Measurements from ENCODE around the gene WNK2. TPM values are rescaled to one million over a fixed set of nuclear protein-coding genes. Genes with fewer than 3 reads are reported as not detected.
"Not testable (repeated sequence)": the region's sequence is repeated elsewhere in the genome, so short reads cannot be mapped to it uniquely, and the experiment has no call there.

Gene WNK2
- total RNA-seq, 1 experiment from 2014 or later = 0.07 TPM

- no peak overlapping the region for H3K27ac Mint-ChIP-seq (ENCODE audit: low read depth, unreplicated experiment)
- no peaks in the 10 kb centered on the region for H3K27me3 Mint-ChIP-seq (ENCODE audit: insufficient read depth, unreplicated experiment)
- H3K4me3 Mint-ChIP-seq (ENCODE audit: unreplicated experiment) = no peak overlapping the region
- intact Hi-C loops (cut with micrococcal nuclease) = no loop called here
- no peaks in the 10 kb centered on the region for H3K9me3 Mint-ChIP-seq (ENCODE audit: unreplicated experiment)
- ChIA-PET CTCF (no interaction called here), POLR2A (no interaction called here)
- no peak for TF ChIP-seq CTCF (IDR thresholded peaks at IDR 0.05; ENCODE audit: unreplicated experiment)
- peak; percentile 20 for DNase-seq (ENCODE audit: unreplicated experiment)
- H3K4me1 Mint-ChIP-seq (ENCODE audit: insufficient read depth, unreplicated experiment) = peaks cover 5% of the 10 kb centered on the region
- H3K36me3 Mint-ChIP-seq (ENCODE audit: insufficient read depth, unreplicated experiment) = no peaks in the 10 kb centered on the region
- BruUV-seq (replicated peaks) = no TSS peak
These were observed 170.5 kb downstream of the WNK2 start for GRCh38 chr9:93354451-93354850.

- CTCF ChIA-PET = interaction anchor here (0.6 kb wide), 1 partner anchor 1402 kb away, joined by 3 read pairs; no protein-coding TSS in a partner anchor
- Mint-ChIP-seq H3K27me3 (ENCODE audit: insufficient read depth, unreplicated experiment) (no peaks in the 10 kb centered on the region), H3K4me1 (ENCODE audit: insufficient read depth, unreplicated experiment) (peaks cover 5% of the 10 kb centered on the region), H3K36me3 (ENCODE audit: insufficient read depth, unreplicated experiment) (no peaks in the 10 kb centered on the region), H3K9me3 (ENCODE audit: unreplicated experiment) (no peaks in the 10 kb centered on the region), H3K27ac (ENCODE audit: low read depth, unreplicated experiment) (no peak overlapping the region), H3K4me3 (ENCODE audit: unreplicated experiment) (no peak overlapping the region)
- no peak for TF ChIP-seq CTCF (IDR thresholded peaks at IDR 0.05; ENCODE audit: unreplicated experiment)
- intact Hi-C loops (cut with micrococcal nuclease) = no loop called here
- POLR2A ChIA-PET = no interaction called here
- no peak for DNase-seq (ENCODE audit: unreplicated experiment)
- BruUV-seq (replicated peaks) = no TSS peak
These were observed 171.9 kb downstream of the WNK2 start for GRCh38 chr9:93355827-93356226.

GRCh38 chr9:93357649-93358048 is 173.7 kb downstream of the WNK2 start:
- no peak overlapping the region for H3K27ac Mint-ChIP-seq (ENCODE audit: low read depth, unreplicated experiment)
- H3K9me3 Mint-ChIP-seq (ENCODE audit: unreplicated experiment) = no peaks in the 10 kb centered on the region
- BruUV-seq (replicated peaks) = no TSS peak
- CTCF ChIA-PET = no interaction called here
- no peak overlapping the region for H3K4me3 Mint-ChIP-seq (ENCODE audit: unreplicated experiment)
- POLR2A ChIA-PET = interaction anchor here (1.2 kb wide), 1 partner anchor 356 kb away, joined by 3 read pairs; no protein-coding TSS in a partner anchor
- intact Hi-C loops (cut with micrococcal nuclease) = no loop called here
- no peaks in the 10 kb centered on the region for H3K27me3 Mint-ChIP-seq (ENCODE audit: insufficient read depth, unreplicated experiment)
- H3K4me1 Mint-ChIP-seq (ENCODE audit: insufficient read depth, unreplicated experiment) = peaks cover 5% of the 10 kb centered on the region
- TF ChIP-seq CTCF (IDR thresholded peaks at IDR 0.05; ENCODE audit: unreplicated experiment) = no peak
- DNase-seq (ENCODE audit: unreplicated experiment) = no peak
- H3K36me3 Mint-ChIP-seq (ENCODE audit: insufficient read depth, unreplicated experiment) = no peaks in the 10 kb centered on the region

GRCh38 chr9:93359907-93360306 is 176.0 kb downstream of the WNK2 start:
- H3K9me3 Mint-ChIP-seq (ENCODE audit: unreplicated experiment); H3K4me3 Mint-ChIP-seq (ENCODE audit: unreplicated experiment); CTCF ChIA-PET; POLR2A ChIA-PET; H3K27me3 Mint-ChIP-seq (ENCODE audit: insufficient read depth, unreplicated experiment); H3K4me1 Mint-ChIP-seq (ENCODE audit: insufficient read depth, unreplicated experiment); DNase-seq (ENCODE audit: unreplicated experiment); H3K27ac Mint-ChIP-seq (ENCODE audit: low read depth, unreplicated experiment); BruUV-seq (replicated peaks); intact Hi-C loops (cut with micrococcal nuclease); H3K36me3 Mint-ChIP-seq (ENCODE audit: insufficient read depth, unreplicated experiment): not testable (repeated sequence)

- Mint-ChIP-seq H3K4me1 (ENCODE audit: insufficient read depth, unreplicated experiment) (no peaks in the 10 kb centered on the region), H3K36me3 (ENCODE audit: insufficient read depth, unreplicated experiment) (no peaks in the 10 kb centered on the region), H3K27me3 (ENCODE audit: insufficient read depth, unreplicated experiment) (no peaks in the 10 kb centered on the region), H3K4me3 (ENCODE audit: unreplicated experiment) (no peak overlapping the region), H3K27ac (ENCODE audit: low read depth, unreplicated experiment) (no peak overlapping the region), H3K9me3 (ENCODE audit: unreplicated experiment) (peaks cover 6% of the 10 kb centered on the region)
- POLR2A ChIA-PET = interaction anchor here (0.8 kb wide), 1 partner anchor 92 kb away, joined by 4 read pairs; no protein-coding TSS in a partner anchor
- TF ChIP-seq CTCF (IDR thresholded peaks at IDR 0.05; ENCODE audit: unreplicated experiment) = no peak
- intact Hi-C loops (cut with micrococcal nuclease) = no loop called here
- no peak for DNase-seq (ENCODE audit: unreplicated experiment)
- BruUV-seq (replicated peaks) = no TSS peak
- CTCF ChIA-PET = interaction anchor here (1.0 kb wide), 1 partner anchor 37 kb away, joined by 3 read pairs; no protein-coding TSS in a partner anchor
These were observed 178.1 kb downstream of the WNK2 start for GRCh38 chr9:93361995-93362394.

Measured in MCF 10A (cell line).